OCI-LY7 (cell line): ENCODE data around the gene HAGHL. TPM values are rescaled to one million over a fixed set of nuclear protein-coding genes. Genes with fewer than 3 reads are reported as not detected.
A peak's percentile ranks its signal among the peaks of the same experiment; 100 is the strongest.

Experiments used
- BruUV-seq: library from RNA; stranded (reverse); fragments of 400-500 nt; replicated peaks from 2 replicates; lab custom pipeline; 2021; lab: Mats Ljungman, UMichigan
- CTCF ChIA-PET: fragments of 300-600 bp; sonication (Branson Sonifier 250); formaldehyde crosslinking; loops from one replicate; lab custom pipeline; 2022; ENCODE audit warnings: antibody characterized with exemption; ENCODE audit not compliant: unreplicated experiment; lab: Charles Lee
- POLR2A ChIA-PET: fragments of 300-600 bp; sonication (Branson Sonifier 250); formaldehyde crosslinking; loops from one replicate; lab custom pipeline; 2022; ENCODE audit warnings: antibody characterized with exemption; lab: Charles Lee
- DNase-seq: peaks from one replicate; pipeline ENCODE4 v3.0.0-alpha.2; 2015; ENCODE audit warnings: low spot score
- H2AFZ ChIP-seq: fragments of 200-600 bp; sonication (generic), shearing (Covaris generic); 2 replicates; pipeline ENCODE4 v1.6.1; 2014; ENCODE audit warnings: mild to moderate bottlenecking, antibody characterized with exemption, low read length, moderate library complexity
- H3K27ac ChIP-seq: fragments of 200-600 bp; sonication (generic); 2 replicates; pipeline ENCODE4 v1.5.1; 2014; ENCODE audit warnings: mixed run types, low read depth, mild to moderate bottlenecking, moderate library complexity, low read length, inconsistent platforms; ENCODE audit not compliant: poor library complexity, severe bottlenecking
- H3K36me3 ChIP-seq: fragments of 200-600 bp; sonication (generic); 2 replicates; pipeline ENCODE4 v1.6.1; 2014; ENCODE audit warnings: mild to moderate bottlenecking, antibody characterized with exemption, low read length, moderate library complexity, mixed read lengths; ENCODE audit not compliant: insufficient read depth
- H3K4me1 ChIP-seq: fragments of 200-600 bp; sonication (generic); 2 replicates; pipeline ENCODE4 v1.5.1; 2014; ENCODE audit warnings: mild to moderate bottlenecking, low read length; ENCODE audit not compliant: insufficient read depth, poor library complexity, severe bottlenecking
- H3K4me2 ChIP-seq: fragments of 200-600 bp; sonication (generic); 2 replicates; pipeline ENCODE4 v1.6.1; 2014; ENCODE audit warnings: mild to moderate bottlenecking, low read length
- H3K4me3 ChIP-seq: fragments of 200-600 bp; sonication (generic); 2 replicates; pipeline ENCODE4 v1.5.1; 2014; ENCODE audit warnings: mild to moderate bottlenecking, low read depth, low read length; ENCODE audit not compliant: poor library complexity, severe bottlenecking
- H3K79me2 ChIP-seq: fragments of 200-600 bp; sonication (generic); 2 replicates; pipeline ENCODE4 v1.6.1; 2016; ENCODE audit warnings: low read depth, mild to moderate bottlenecking, low read length, moderate library complexity, mixed read lengths; ENCODE audit not compliant: insufficient read depth
- H3K9me2 ChIP-seq: fragments of 200-600 bp; sonication (generic); 2 replicates; pipeline ENCODE4 v1.6.1; 2016; ENCODE audit warnings: mild to moderate bottlenecking, low read length, mixed read lengths; ENCODE audit not compliant: insufficient read depth
- H3K9me3 ChIP-seq: fragments of 200-600 bp; sonication (generic); 2 replicates; pipeline ENCODE4 v1.6.1; 2014; ENCODE audit warnings: mild to moderate bottlenecking, mixed run types, low read length, mixed read lengths
- H4K20me1 ChIP-seq: fragments of 200-600 bp; sonication (generic); 2 replicates; pipeline ENCODE4 v1.6.1; 2014; ENCODE audit warnings: mild to moderate bottlenecking, antibody characterized with exemption, low read length, moderate library complexity, mixed read lengths; ENCODE audit not compliant: insufficient read depth
- EZH2phosphoT487 ChIP-seq: fragments of 200-600 bp; sonication (generic); IDR thresholded peaks from 2 replicates; pipeline ENCODE4 v1.6.1; 2018; ENCODE audit warnings: low read depth, borderline replicate concordance, mild to moderate bottlenecking, mixed run types, antibody characterized with exemption, low read length, moderate library complexity, mixed read lengths
- intact Hi-C: fragments of 100-400 bp; cut with micrococcal nuclease; formaldehyde crosslinking; loops from one replicate; pipeline ENCODE4 v1.10.0; 2022; ENCODE audit not compliant: unreplicated experiment
- total RNA-seq, 2 experiments: library from RNA; depleted of rRNA in 1 of 2; stranded (reverse); fragments of >200 nt in 1 of 2; shearing (Covaris generic) in 1 of 2; gene quantifications; 2 replicates each; pipeline ENCODE4 v1.2.3, GENCODE V29; 2014 to 2022
- TF ChIP-seq, protein P1 (sequence below): fragments of 200-600 bp; sonication (generic); conservative IDR thresholded peaks from 2 replicates; pipeline ENCODE4 v1.5.1; 2014; ENCODE audit warnings: mild to moderate bottlenecking, antibody characterized with exemption, low read length, moderate library complexity, mixed read lengths

Gene HAGHL
- total RNA-seq, 2 experiments from 2014 or later, result 30.8 to 57.9 TPM

DNA sequence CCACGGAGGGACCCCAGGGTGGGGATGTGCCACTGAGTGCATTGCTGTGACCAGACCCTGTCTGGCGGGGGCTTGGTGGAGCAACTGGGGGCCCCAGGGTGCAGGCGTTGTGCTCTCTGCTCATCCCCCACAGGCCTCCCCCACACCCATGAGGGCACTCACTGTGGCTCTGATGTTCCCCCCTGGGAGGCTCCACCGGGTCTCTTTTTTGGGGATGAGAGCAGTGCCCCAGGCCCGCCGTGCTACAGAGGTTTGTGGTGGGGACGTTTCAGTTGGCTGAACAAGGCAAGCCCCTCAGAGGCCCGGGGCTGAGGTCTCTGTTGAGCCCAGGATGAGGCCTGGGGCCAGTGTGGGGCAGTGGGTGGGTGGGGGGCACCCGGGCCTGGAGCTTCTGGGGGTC, 3.2 kb upstream of the HAGHL start:
- no peaks in the 10 kb centered on the region for H3K79me2 ChIP-seq
- H4K20me1 ChIP-seq, result no peaks in the 10 kb centered on the region
- intact Hi-C loops, result loop anchor here (5.0 kb wide), 1 partner anchor 41 kb away; the partner anchor contains the start of genes JMJD8 and STUB1
- H3K9me2 ChIP-seq, result no peaks in the 10 kb centered on the region
- 0 out of 2 replicates have a peak, but pooled peaks cover 10% of the 10 kb centered on the region for H3K36me3 ChIP-seq
- CTCF ChIA-PET, result no interaction called here
- peak overlapping the region; percentile 27 for H3K4me2 ChIP-seq
- no peaks in the 10 kb centered on the region for H3K9me3 ChIP-seq
- no peak overlapping the region for H3K4me3 ChIP-seq
- no TSS peak for BruUV-seq
- DNase-seq, result no peak
- POLR2A ChIA-PET, result no interaction called here
- no peak overlapping the region for H2AFZ ChIP-seq
- peaks cover 63% of the 10 kb centered on the region for H3K4me1 ChIP-seq
- H3K27ac ChIP-seq, result no peak overlapping the region
- TF ChIP-seq EZH2phosphoT487, result no peak
- TF ChIP-seq, protein P1, sequence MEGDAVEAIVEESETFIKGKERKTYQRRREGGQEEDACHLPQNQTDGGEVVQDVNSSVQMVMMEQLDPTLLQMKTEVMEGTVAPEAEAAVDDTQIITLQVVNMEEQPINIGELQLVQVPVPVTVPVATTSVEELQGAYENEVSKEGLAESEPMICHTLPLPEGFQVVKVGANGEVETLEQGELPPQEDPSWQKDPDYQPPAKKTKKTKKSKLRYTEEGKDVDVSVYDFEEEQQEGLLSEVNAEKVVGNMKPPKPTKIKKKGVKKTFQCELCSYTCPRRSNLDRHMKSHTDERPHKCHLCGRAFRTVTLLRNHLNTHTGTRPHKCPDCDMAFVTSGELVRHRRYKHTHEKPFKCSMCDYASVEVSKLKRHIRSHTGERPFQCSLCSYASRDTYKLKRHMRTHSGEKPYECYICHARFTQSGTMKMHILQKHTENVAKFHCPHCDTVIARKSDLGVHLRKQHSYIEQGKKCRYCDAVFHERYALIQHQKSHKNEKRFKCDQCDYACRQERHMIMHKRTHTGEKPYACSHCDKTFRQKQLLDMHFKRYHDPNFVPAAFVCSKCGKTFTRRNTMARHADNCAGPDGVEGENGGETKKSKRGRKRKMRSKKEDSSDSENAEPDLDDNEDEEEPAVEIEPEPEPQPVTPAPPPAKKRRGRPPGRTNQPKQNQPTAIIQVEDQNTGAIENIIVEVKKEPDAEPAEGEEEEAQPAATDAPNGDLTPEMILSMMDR, result no peak

GRCh38 chr16:724188-725040, 2.5 kb upstream of the HAGHL start:
- BruUV-seq, result no TSS peak
- no peaks in the 10 kb centered on the region for H3K9me2 ChIP-seq
- no peak overlapping the region for H3K27ac ChIP-seq
- no peaks in the 10 kb centered on the region for H4K20me1 ChIP-seq
- CTCF ChIA-PET, result no interaction called here
- H3K79me2 ChIP-seq, result no peaks in the 10 kb centered on the region
- POLR2A ChIA-PET, result interaction anchor here (1.7 kb wide), 1 partner anchor 12 kb away, joined by 6 read pairs; no protein-coding TSS in a partner anchor
- H3K4me3 ChIP-seq, result no peak overlapping the region
- peak overlapping the region; percentile 27 for H3K4me2 ChIP-seq
- peaks cover 56% of the 10 kb centered on the region for H3K4me1 ChIP-seq
- DNase-seq, result no peak
- H2AFZ ChIP-seq, result no peak overlapping the region
- no peaks in the 10 kb centered on the region for H3K9me3 ChIP-seq
- intact Hi-C loops, result loop anchor here (5.0 kb wide), 1 partner anchor 42 kb away; the partner anchor contains the start of genes JMJD8 and STUB1
- TF ChIP-seq, protein P1, result no peak
- no peak for TF ChIP-seq EZH2phosphoT487
- peaks cover 13% of the 10 kb centered on the region; the same call in 1 of the 2 replicates for H3K36me3 ChIP-seq

GRCh38 chr16:725041-725376, 1.9 kb upstream of the HAGHL start:
- H3K9me2 ChIP-seq, result no peaks in the 10 kb centered on the region
- no peaks in the 10 kb centered on the region for H3K79me2 ChIP-seq
- H3K4me1 ChIP-seq, result peaks cover 50% of the 10 kb centered on the region
- H3K4me2 ChIP-seq, result peak overlapping the region; percentile 27
- no peak overlapping the region for H2AFZ ChIP-seq
- ChIA-PET CTCF (no interaction called here), POLR2A (interaction anchor here (1.7 kb wide), 1 partner anchor 12 kb away, joined by 6 read pairs; no protein-coding TSS in a partner anchor)
- TF ChIP-seq, protein P1, result no peak
- no peak for TF ChIP-seq EZH2phosphoT487
- H3K27ac ChIP-seq, result no peak overlapping the region
- H3K4me3 ChIP-seq, result no peak overlapping the region
- BruUV-seq, result no TSS peak
- no peak for DNase-seq
- H3K9me3 ChIP-seq, result no peaks in the 10 kb centered on the region
- H4K20me1 ChIP-seq, result no peaks in the 10 kb centered on the region
- intact Hi-C loops, result no loop called here
- H3K36me3 ChIP-seq, result peaks cover 17% of the 10 kb centered on the region; the same call in 1 of the 2 replicates
